K562 (cell line): ENCODE measurements around the gene SLC16A1. TPM values are rescaled to one million over a fixed set of nuclear protein-coding genes. Genes with fewer than 3 reads are reported as not detected.

Experiments
- ATAC-seq: fragments of 200-7000 bp; cut with Tn5 transposase; 3 replicates; pipeline ENCODE4 v1.9.1; 2020; ENCODE audit warnings: moderate library complexity
- BruUV-seq: library from RNA; stranded (reverse); fragments of 400-500 nt; replicated peaks from 2 replicates; lab custom pipeline; 2021; lab: Mats Ljungman, UMichigan
- CTCF ChIA-PET: fragments of 300-600 bp; formaldehyde crosslinking; extraction: SDS; loops from one replicate; lab custom pipeline; 2021; ENCODE audit warnings: low intra/inter-chr PET ratio; lab: Yijun Ruan, JAX
- POLR2A ChIA-PET: fragments of 300-600, 350-650 bp; sonication (Branson Sonifier 250); formaldehyde crosslinking; extraction: SDS; loops from one replicate; lab custom pipeline; 2021; ENCODE audit warnings: antibody characterized with exemption, inconsistent platforms; lab: Yijun Ruan, JAX
- DNase-seq, 4 experiments: peaks; one replicate each; pipeline versions ENCODE4 v3.0.0 to v3.0.0-alpha.2; 2011 to 2018; ENCODE audit warnings: low spot score in 3 of 4, mixed read lengths in 3 of 4; ENCODE audit errors: extremely low read depth in 1 of 4
- FAIRE-seq: peaks from 2 replicates; lab custom pipeline; 2011; peaks lifted over from hg19 to GRCh38; lab: Jason Lieb, UNC
- H2AFZ ChIP-seq: 2 replicates; pipeline ENCODE4 v1.6.0; 2011; ENCODE audit warnings: low read depth, low read length, control low read depth, inconsistent platforms
- H3K27ac ChIP-seq: fragments of 200-600 bp; 3 replicates; pipeline ENCODE4 v1.8.0; 2011; ENCODE audit warnings: low read depth, mild to moderate bottlenecking, control low read depth, inconsistent platforms, low read length, moderate library complexity, mixed read lengths; ENCODE audit errors: extremely low read depth
- H3K27me3 ChIP-seq, 2 experiments: fragments of 300-600 bp in 1 of 2; 2 replicates in 1 of 2; 3 replicates in 1 of 2; pipeline versions ENCODE4 v1.6.0 to v1.8.0; 2011; ENCODE audit warnings: inconsistent platforms in 2 of 2, low read length in 2 of 2, mild to moderate bottlenecking in 1 of 2, mixed read lengths in 1 of 2, moderate library complexity in 1 of 2; ENCODE audit not compliant: control insufficient read depth in 2 of 2, insufficient read depth in 2 of 2
- H3K36me3 ChIP-seq: fragments of 300-600 bp; 3 replicates; pipeline ENCODE4 v1.8.0; 2011; ENCODE audit warnings: mild to moderate bottlenecking, low read length, inconsistent platforms; ENCODE audit not compliant: control insufficient read depth, insufficient read depth
- H3K4me1 ChIP-seq, 2 experiments: fragments of 200-600 bp in 1 of 2; replicated peaks in 1 of 2; 2 replicates in 1 of 2; 3 replicates in 1 of 2; pipeline versions ENCODE4 v1.5.1 to v1.8.0; 2011; ENCODE audit warnings: inconsistent platforms in 2 of 2, low read length in 2 of 2, mild to moderate bottlenecking in 1 of 2, mixed read lengths in 1 of 2, moderate library complexity in 1 of 2; ENCODE audit not compliant: control insufficient read depth in 2 of 2, insufficient read depth in 2 of 2
- H3K4me2 ChIP-seq: 2 replicates; pipeline ENCODE4 v1.6.1; 2011; ENCODE audit warnings: low read length, control low read depth, inconsistent platforms, mixed read lengths; ENCODE audit not compliant: insufficient read depth
- H3K4me3 ChIP-seq: fragments of 200-600 bp; sonication (generic), shearing (Covaris generic); 2 replicates; pipeline ENCODE4 v1.5.1; 2016; ENCODE audit warnings: control low read depth, inconsistent platforms
- H3K79me2 ChIP-seq: fragments of 200-600 bp; 3 replicates; pipeline ENCODE4 v1.8.0; 2011; ENCODE audit warnings: low read length, inconsistent platforms; ENCODE audit not compliant: control insufficient read depth, insufficient read depth
- H3K9ac ChIP-seq, 2 experiments: 2 replicates each; pipeline versions ENCODE4 v1.6.0 to v1.6.1; 2011; ENCODE audit warnings: low read depth in 2 of 2, low read length in 2 of 2, control low read depth in 1 of 2, inconsistent platforms in 1 of 2, mild to moderate bottlenecking in 1 of 2, mixed read lengths in 1 of 2; ENCODE audit not compliant: insufficient read depth in 1 of 2
- H3K9me1 ChIP-seq: one replicate; pipeline ENCODE4 v1.6.0; 2011; ENCODE audit warnings: inconsistent platforms, mild to moderate bottlenecking, low read length, moderate library complexity; ENCODE audit not compliant: control insufficient read depth, insufficient read depth
- H3K9me3 ChIP-seq: replicated peaks from 2 replicates; pipeline ENCODE4 v1.5.1; 2011; ENCODE audit warnings: low read depth, low read length, inconsistent platforms; ENCODE audit not compliant: control insufficient read depth, insufficient read depth
- H4K20me1 ChIP-seq: replicated peaks from 2 replicates; pipeline ENCODE4 v1.6.1; 2011; ENCODE audit warnings: low read length, inconsistent platforms, mixed read lengths; ENCODE audit not compliant: control insufficient read depth, insufficient read depth
- BCOR ChIP-seq: fragments of 450-650 bp; IDR thresholded peaks from 2 replicates; pipeline ENCODE4 v1.6.1; 2016
- CXXC5 ChIP-seq: fragments of 250-450 bp; sonication (Bioruptor Pico); IDR thresholded peaks from 2 replicates; pipeline ENCODE4 v1.8.0; 2022; ENCODE audit warnings: inconsistent platforms, mild to moderate bottlenecking, moderate library complexity
- PHF8 ChIP-seq: fragments of 200-600 bp; sonication (generic); IDR thresholded peaks from 2 replicates; pipeline ENCODE4 v1.6.1; 2012; ENCODE audit warnings: mixed run types, mild to moderate bottlenecking, inconsistent platforms, low read length, moderate library complexity, borderline replicate concordance
- TAF7 ChIP-seq: fragments of 450-650 bp; IDR thresholded peaks from 2 replicates; pipeline ENCODE4 v1.6.1; 2016; ENCODE audit warnings: missing genetic modification characterization, missing compliant biosample characterization
- ZC3H4 ChIP-seq: sonication (generic); formaldehyde crosslinking; IDR thresholded peaks from 2 replicates; pipeline ENCODE4 v1.9.0; 2021; ENCODE audit warnings: missing genetic modification reagents, borderline replicate concordance
- ZNF764 ChIP-seq: fragments of 250-450 bp; sonication (Bioruptor Pico); IDR thresholded peaks from 2 replicates; pipeline ENCODE4 v1.4.0; 2020; ENCODE audit warnings: low read depth, mild to moderate bottlenecking, moderate library complexity
- WGBS: fragments of 100-300 bp; shearing (Covaris generic); methylation state at CpG from one replicate; pipeline ENCODE4 v1.1.6; 2016; ENCODE audit warnings: low coverage, mixed read lengths; ENCODE audit not compliant: insufficient coverage; ENCODE audit errors: missing lambda C conversion rate; 5-methylcytosine and 5-hydroxymethylcytosine counted together
- in situ Hi-C: fragments of 300-500 bp; cut with MboI; formaldehyde crosslinking; loops from 4 replicates; pipeline ENCODE4 v1.15.0; 2018; ENCODE audit warnings: inconsistent platforms, mixed read lengths
- intact Hi-C: fragments of 100-400 bp; cut with micrococcal nuclease; formaldehyde crosslinking; loops from 2 replicates; pipeline ENCODE4 v1.14.2; 2022
- polyA plus RNA-seq, 8 experiments: library from polyadenylated mRNA; depleted of rRNA in 4 of 8; stranded (reverse) in 5 of 8; unstranded in 3 of 8; fragments of >200 nt; fragmentation: Nextera tagmentation in 2 of 8; fragmentation: Illumina TruSeq in 1 of 8; extraction: Ambion mirVana in 2 of 8; extraction: Trizol in 1 of 8; gene quantifications; 2 replicates each; pipeline versions ENCODE4 v1.2.1 to v1.2.3, GENCODE V29; 2011 to 2014; ENCODE audit warnings: inconsistent platforms in 1 of 8, missing spikeins in 1 of 8
- total RNA-seq, 7 experiments: library from RNA; depleted of rRNA in 6 of 7; stranded (reverse); fragments of >200 nt in 6 of 7; fragmentation: Illumina TruSeq in 2 of 7; extraction: Trizol in 2 of 7; gene quantifications; 2 replicates each; pipeline versions ENCODE4 v1.2.1 to v1.2.3, GENCODE V29; 2011 to 2021; ENCODE audit warnings: low replicate concordance in 1 of 7
- TF ChIP-seq, protein P1 (sequence below): fragments of 450-650 bp; IDR thresholded peaks from 2 replicates; pipeline ENCODE4 v1.6.1; 2016; ENCODE audit warnings: borderline replicate concordance
- TF ChIP-seq, protein P2 (sequence below): fragments of 250-450 bp; sonication (Bioruptor Pico); IDR thresholded peaks from 2 replicates; pipeline ENCODE4 v1.8.0; 2022; ENCODE audit warnings: inconsistent platforms
- TF ChIP-seq, protein P3 (sequence below): sonication (generic); formaldehyde crosslinking; IDR thresholded peaks from 2 replicates; pipeline ENCODE4 v1.5.0; 2020; ENCODE audit warnings: missing genetic modification reagents

Gene SLC16A1
- total and polyA plus RNA-seq, 9 of the 15 experiments (the other 6 are each of a cell fraction or from before 2014, with no cell fraction given), result 73.1 to 244 (median 117) TPM

DNA sequence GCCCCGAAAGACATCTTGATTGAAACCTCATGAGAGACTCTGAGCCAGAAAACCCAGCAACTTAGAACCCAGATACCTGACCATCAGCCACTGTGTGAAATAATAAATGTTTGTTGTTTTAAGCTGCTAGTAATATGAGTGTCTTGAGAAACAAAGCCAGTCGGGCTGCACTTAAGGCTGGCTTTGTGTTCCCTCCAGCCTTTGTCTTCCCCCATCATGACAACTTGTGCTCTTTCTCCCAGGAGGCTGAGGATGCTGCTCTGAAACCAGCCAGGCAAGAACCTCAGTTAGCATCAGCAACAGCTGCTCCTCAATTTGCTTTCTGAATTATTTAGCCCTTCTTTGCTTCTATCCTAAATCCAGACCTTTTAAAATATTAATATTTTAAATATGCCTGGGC lies 78.2 kb downstream of the SLC16A1 start:
- no peak for DNase-seq
- 15% methylated on average over 2 of the region's 2 CpGs for WGBS

More for the DNA sequence above, 78.2 kb downstream of the SLC16A1 start:
- peaks cover 0 to 4% of the 10 kb centered on the region in 2 experiments; a peak in 1 of 5 replicates for H3K27me3 ChIP-seq
- in situ Hi-C loops (no loop called here), intact Hi-C loops (loop anchor here (2.0 kb wide), 1 partner anchor 69 kb away; no protein-coding TSS in a partner anchor)
- no peak for FAIRE-seq
- ATAC-seq, result no peak
- no peaks in the 10 kb centered on the region for H4K20me1 ChIP-seq
- BruUV-seq, result no TSS peak
- H2AFZ ChIP-seq, result peak overlapping the region; percentile 82; the same call in 1 of the 2 replicates
- no peaks in the 10 kb centered on the region for H3K9me3 ChIP-seq
- no peaks in the 10 kb centered on the region for H3K79me2 ChIP-seq
- POLR2A ChIA-PET, result interaction anchor here (0.6 to 1.8 kb wide), 7 partner anchors 26 to 387 kb away, joined by 3 to 9 read pairs (median 3); partner anchors contain the start of gene LRIG2
- no peak overlapping the region for H3K9ac ChIP-seq
- H3K27ac ChIP-seq, result no peak overlapping the region
- H3K4me2 ChIP-seq, result no peak overlapping the region
- CTCF ChIA-PET, result interaction anchor here (0.6 to 7.4 kb wide), 2 partner anchors 158 to 165 kb away, joined by 3 to 70 read pairs; no protein-coding TSS in a partner anchor
- H3K4me3 ChIP-seq, result no peak overlapping the region
- TF ChIP-seq, protein P1, sequence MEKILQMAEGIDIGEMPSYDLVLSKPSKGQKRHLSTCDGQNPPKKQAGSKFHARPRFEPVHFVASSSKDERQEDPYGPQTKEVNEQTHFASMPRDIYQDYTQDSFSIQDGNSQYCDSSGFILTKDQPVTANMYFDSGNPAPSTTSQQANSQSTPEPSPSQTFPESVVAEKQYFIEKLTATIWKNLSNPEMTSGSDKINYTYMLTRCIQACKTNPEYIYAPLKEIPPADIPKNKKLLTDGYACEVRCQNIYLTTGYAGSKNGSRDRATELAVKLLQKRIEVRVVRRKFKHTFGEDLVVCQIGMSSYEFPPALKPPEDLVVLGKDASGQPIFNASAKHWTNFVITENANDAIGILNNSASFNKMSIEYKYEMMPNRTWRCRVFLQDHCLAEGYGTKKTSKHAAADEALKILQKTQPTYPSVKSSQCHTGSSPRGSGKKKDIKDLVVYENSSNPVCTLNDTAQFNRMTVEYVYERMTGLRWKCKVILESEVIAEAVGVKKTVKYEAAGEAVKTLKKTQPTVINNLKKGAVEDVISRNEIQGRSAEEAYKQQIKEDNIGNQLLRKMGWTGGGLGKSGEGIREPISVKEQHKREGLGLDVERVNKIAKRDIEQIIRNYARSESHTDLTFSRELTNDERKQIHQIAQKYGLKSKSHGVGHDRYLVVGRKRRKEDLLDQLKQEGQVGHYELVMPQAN, result no peak
- TF ChIP-seq ZNF764 (no peak), CXXC5 (CRISPR knock-in tag) (no peak), TAF7 (tag) (no peak), PHF8 (no peak), BCOR (no peak), ZC3H4 (CRISPR knock-in tag) (no peak)
- TF ChIP-seq, protein P2, sequence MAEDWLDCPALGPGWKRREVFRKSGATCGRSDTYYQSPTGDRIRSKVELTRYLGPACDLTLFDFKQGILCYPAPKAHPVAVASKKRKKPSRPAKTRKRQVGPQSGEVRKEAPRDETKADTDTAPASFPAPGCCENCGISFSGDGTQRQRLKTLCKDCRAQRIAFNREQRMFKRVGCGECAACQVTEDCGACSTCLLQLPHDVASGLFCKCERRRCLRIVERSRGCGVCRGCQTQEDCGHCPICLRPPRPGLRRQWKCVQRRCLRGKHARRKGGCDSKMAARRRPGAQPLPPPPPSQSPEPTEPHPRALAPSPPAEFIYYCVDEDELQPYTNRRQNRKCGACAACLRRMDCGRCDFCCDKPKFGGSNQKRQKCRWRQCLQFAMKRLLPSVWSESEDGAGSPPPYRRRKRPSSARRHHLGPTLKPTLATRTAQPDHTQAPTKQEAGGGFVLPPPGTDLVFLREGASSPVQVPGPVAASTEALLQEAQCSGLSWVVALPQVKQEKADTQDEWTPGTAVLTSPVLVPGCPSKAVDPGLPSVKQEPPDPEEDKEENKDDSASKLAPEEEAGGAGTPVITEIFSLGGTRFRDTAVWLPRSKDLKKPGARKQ (CRISPR knock-in tag), result no peak
- TF ChIP-seq, protein P3, sequence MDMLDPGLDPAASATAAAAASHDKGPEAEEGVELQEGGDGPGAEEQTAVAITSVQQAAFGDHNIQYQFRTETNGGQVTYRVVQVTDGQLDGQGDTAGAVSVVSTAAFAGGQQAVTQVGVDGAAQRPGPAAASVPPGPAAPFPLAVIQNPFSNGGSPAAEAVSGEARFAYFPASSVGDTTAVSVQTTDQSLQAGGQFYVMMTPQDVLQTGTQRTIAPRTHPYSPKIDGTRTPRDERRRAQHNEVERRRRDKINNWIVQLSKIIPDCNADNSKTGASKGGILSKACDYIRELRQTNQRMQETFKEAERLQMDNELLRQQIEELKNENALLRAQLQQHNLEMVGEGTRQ (CRISPR knock-in tag), result no peak
- peaks cover 21 to 26% of the 10 kb centered on the region in 2 experiments for H3K4me1 ChIP-seq
- H3K9me1 ChIP-seq, result no peaks in the 10 kb centered on the region
- no peaks in the 10 kb centered on the region for H3K36me3 ChIP-seq
